HG02571 (cell line): ENCODE results near the gene CMIP.
"Not testable (repeated sequence)": the region's sequence is repeated elsewhere in the genome, so short reads cannot be mapped to it uniquely, and the experiment has no call there.

Source experiments
- ATAC-seq: cut with Tn5 transposase; IDR thresholded peaks from one replicate; pipeline ENCODE4 v1.9.1; 2021; ENCODE audit warnings: mild to moderate bottlenecking, moderate library complexity; ENCODE audit not compliant: unreplicated experiment

Gene CMIP

DNA sequence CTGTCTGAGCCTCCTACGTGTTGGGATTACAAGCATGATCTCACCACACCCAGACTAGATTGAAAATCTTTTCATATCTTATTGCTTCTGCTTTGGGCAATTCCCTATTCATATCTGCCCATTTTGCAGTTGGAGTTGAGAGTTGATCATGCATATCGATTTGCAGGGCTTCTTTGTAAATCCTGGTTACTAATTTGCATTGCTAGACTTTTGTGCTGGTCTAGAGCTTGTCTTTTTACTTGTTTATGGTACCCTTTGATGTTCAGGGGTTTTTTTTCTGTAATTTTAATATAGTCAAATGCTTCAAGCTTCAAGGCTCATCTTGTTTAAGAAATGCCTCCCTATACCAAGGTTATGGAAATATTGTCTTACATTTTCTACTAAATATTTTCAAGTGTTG lies 23.5 kb upstream of the CMIP start:
- no peak for ATAC-seq

DNA sequence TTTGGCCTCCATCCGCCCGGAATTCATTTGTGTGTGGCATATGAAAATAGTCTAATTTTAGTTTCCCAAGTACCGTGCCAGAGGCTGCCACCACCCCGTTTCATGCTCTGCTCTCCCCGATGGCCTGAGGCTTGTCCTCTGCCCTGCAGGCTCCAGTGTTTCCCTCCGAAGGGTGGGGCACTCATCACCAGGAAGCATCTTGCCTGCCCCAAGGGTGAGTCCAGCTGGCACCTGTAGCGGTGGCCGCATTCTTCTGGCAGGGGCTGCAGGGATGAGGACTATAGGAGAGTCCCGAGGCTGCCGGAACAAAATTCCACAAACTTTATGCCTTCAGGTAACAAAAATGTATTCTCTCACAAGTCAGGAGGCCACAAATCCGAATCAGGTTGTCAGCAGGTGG lies 23.1 kb upstream of the CMIP start:
- ATAC-seq, result no peak

GRCh38 chr16:81422153-81422552 lies 22.5 kb upstream of the CMIP start:
- not testable (repeated sequence) for ATAC-seq

DNA sequence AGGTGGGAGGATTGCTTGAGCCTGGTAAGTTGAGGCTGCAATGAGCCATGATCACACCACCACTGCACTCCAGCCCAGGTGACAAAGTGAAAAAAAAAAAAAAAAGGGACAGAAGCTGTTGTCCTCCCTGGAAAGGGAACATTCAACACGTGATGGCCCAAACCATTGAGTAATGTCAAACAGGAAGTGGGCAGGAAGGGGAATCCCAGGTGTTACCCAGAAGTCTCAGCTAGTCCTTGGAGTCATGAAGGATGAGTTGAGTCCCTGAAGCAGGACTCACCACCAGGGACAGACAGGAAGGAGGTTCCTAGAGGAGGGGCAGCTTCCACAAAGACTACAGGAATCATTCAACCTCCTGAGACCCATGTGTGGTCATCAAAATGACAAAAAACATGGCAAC lies 19.8 kb upstream of the CMIP start:
- ATAC-seq, result no peak

DNA sequence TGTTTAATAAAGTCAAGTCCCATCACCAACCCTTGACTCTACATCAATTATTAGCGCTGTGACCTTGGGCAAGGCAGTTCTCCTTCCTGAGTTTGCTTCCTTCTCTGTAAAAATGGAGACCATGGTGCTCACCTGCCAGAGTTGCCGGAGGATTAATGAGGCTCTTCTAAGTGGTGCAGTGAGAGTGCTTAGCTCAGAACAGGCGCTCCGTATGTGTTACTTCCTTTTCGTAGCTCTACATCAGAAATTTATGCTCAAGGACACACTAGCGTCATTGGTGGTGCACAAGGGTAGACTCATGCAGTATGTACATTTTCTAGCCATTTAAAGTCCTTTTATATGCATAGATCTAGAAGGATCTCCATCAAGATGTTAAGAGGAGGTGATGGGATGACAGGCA lies 17.4 kb upstream of the CMIP start:
- ATAC-seq, result no peak

- no peak for ATAC-seq
Observed at GRCh38 chr16:81429045-81429521, 15.5 kb upstream of the CMIP start.

- no peak for ATAC-seq
Observed at GRCh38 chr16:81431554-81432353, 12.9 kb upstream of the CMIP start.

- ATAC-seq, result no peak
Observed at GRCh38 chr16:81432937-81433557, 11.6 kb upstream of the CMIP start.

- ATAC-seq, result no peak
Observed at GRCh38 chr16:81435103-81435502, 9.5 kb upstream of the CMIP start.

GRCh38 chr16:81435567-81435966 lies 9.0 kb upstream of the CMIP start:
- ATAC-seq, result no peak

DNA sequence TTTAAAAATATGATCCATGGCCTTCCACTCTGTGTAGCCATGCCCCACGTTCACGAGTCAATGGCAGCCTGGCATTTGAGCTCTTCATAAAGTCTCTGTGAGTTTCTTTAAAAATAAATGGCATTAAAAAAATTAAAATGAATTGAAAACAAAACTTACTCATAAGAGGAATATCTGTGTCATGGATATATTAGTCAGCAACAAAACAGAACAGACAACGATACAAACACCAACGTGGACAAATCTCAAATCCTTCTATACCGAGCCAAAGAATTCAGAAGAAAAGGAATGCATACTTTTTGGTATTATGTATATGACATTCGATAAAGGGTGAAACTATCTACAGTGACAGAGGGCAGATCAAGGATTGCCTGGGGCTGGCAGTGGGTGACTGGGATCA lies 8.2 kb upstream of the CMIP start:
- no peak for ATAC-seq

GRCh38 chr16:81437865-81438264 lies 6.7 kb upstream of the CMIP start:
- no peak for ATAC-seq

- no peak for ATAC-seq
Observed at GRCh38 chr16:81440888-81441761, 3.5 kb upstream of the CMIP start.

- ATAC-seq, result no peak
Observed at GRCh38 chr16:81442220-81442915, 2.2 kb upstream of the CMIP start.

DNA sequence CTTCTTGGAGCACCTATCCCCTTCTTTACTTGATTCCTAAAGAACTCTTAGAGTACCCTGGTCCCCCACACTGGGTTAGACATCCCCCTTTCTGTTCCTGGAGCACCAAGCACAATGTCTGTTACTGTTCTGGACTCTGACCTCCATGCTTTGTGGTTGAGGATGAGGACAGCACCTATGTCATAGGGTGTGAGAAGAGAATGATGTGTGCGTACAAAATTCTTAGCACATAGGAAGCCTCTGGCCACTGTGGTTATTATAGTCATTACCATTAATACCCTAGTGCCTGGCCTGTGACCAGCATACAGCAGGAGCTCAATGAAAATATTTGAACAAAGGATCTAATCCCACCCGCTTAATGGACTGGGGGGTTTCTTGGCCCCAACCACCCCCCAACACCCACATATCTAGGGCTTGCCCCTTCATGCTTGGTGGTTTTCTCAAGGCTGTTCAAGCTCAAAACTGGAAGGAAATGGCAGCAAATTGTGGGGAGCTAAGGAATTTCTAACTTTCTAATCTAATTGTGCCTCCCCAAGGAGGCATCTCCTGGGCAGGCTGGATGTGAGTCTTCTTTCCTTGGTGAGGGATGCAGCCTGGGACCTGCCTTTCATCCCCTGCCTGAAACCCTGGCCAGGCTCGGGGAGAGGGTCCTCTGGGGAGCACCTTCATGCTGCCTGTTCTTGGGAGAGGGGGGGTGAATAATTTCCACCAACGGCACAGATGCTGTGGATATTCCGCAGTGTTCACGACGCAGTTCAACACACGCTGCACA lies 1.5 kb upstream of the CMIP start:
- no peak for ATAC-seq

DNA sequence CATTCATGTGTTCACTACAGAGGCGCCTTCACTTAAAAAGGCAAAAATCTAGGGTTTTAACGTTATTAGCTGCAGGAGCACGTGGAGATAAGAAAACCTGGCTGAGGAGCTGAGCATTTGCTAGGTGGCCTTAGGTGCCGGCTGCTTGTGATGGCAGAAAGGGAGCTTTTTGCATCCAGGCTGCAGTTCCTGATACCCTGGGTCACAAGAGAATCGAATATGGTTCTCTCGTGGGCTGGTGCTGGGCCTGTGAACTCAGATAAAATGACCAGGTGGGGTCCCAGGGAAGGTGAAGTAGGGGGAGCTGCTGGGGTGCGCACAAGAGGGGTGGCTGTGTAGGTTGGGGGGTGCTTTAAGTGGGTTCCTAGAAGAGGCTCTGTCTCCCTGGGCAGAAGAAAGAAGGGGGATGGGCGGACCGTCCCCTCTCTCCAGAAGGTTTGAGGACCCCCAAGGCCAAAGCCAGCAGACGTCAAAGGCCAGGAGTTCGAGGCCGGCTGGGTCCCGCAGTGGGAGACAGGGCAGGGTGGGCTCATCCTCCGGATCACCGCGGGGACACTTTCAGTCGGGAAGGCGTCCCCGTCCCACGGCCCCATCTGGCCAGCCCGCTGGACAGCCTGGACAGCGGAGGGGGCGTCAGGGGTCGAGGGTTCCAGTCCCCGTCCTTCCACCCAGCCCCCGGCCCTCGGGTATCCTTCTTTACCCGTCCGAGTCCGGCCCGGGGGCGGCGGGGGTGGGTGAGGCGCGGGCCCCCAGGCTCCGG lies 740 bp upstream of the CMIP start:
- ATAC-seq, result no peak

DNA sequence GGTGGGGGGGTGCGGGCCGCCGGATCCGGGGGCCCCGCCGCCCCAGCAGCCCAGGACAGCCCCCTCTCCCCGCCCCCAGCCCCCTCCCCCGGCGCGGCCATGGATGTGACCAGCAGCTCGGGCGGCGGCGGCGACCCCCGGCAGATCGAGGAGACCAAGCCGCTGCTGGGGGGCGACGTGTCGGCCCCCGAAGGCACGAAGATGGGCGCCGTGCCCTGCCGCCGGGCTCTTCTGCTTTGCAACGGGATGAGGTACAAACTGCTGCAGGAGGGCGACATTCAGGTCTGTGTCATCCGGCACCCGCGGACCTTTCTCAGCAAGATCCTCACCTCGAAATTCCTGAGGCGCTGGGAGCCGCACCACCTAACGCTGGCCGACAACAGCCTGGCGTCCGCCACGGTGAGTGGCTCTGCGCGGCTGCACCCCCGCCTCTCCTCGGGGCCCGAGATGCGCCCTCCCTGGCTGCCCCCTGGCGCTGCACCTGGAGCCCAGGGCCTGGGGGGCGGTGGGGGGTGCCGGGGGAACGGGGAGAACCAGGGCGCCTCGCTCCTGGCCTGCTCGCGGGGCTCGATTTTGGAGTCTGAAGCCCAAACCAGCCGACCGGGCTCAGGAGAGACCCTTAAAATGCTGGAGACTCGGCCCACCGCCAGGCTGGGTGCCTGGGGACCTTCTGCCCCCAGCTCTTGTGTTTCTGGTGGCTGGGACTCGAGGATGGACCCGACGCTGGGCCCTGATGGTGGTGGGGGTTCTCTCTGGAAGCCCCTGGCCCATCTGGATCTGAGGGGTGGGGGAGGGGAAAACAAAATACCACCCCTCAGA lies 744 bp downstream of the CMIP start:
- ATAC-seq, result peak; percentile 23
